Mucosa of descending colon (tissue), 3 donors: Measurements from ENCODE around the gene SUN1. TPM values are rescaled to one million over a fixed set of nuclear protein-coding genes. Genes with fewer than 3 reads are reported as not detected.

Experiments used
- ATAC-seq: fragments of 200-7000 bp; cut with Tn5 transposase; one replicate; pipeline ENCODE4 v1.9.1; 2020; ENCODE audit warnings: mild to moderate bottlenecking, moderate library complexity
- DNase-seq, 3 donors: peaks; one replicate each; pipeline ENCODE4 v3.0.0-alpha.2; 2020
- H3K36me3 ChIP-seq: fragments of 200-600 bp; one replicate; pipeline ENCODE4 v1.8.0; 2021; ENCODE audit warnings: low read depth, mild to moderate bottlenecking
- H3K4me1 ChIP-seq: fragments of 200-600 bp; one replicate; pipeline ENCODE4 v1.8.0; 2021; ENCODE audit warnings: low read depth, mild to moderate bottlenecking
- H3K4me3 ChIP-seq: fragments of 200-600 bp; one replicate; pipeline ENCODE4 v1.8.0; 2021; ENCODE audit warnings: mild to moderate bottlenecking
- H3K9me3 ChIP-seq: fragments of 200-600 bp; one replicate; pipeline ENCODE4 v1.8.0; 2021; ENCODE audit warnings: mild to moderate bottlenecking
- intact Hi-C, 2 donors: fragments of 100-400 bp; cut with DNase I in 1 of 2; cut with micrococcal nuclease in 1 of 2; formaldehyde crosslinking; loops; one replicate each; pipeline versions ENCODE4 v1.11.0 to v1.11.1; 2022; cut with DNase I, micrococcal nuclease
- total RNA-seq, 3 donors: library from RNA; stranded (reverse); fragmentation: NEBNext Ultra II Directional in 2 of 3; extraction: Animal tissue kit (Norgen Biotek cat#: 25700) in 2 of 3; gene quantifications; one replicate each; pipeline versions ENCODE4 v1.2.1 to v1.2.4, GENCODE V29; 2021 to 2023
- TF ChIP-seq, protein P1 (sequence below): fragments of 200-600 bp; IDR thresholded peaks from one replicate; pipeline ENCODE4 v1.8.0; 2022; ENCODE audit warnings: antibody characterized with exemption, mild to moderate bottlenecking
- donor health status: DM: no; HTN: no; CAD: no; lungs with moderate emphysema.
- donor health status: DM: no; HTN: no; CAD: no.
- donor health status: DM: no; HTN: yes; CAD: no.

Gene SUN1
- total RNA-seq, 3 donors from 2014 or later = 151 to 179 (median 164) TPM

DNA sequence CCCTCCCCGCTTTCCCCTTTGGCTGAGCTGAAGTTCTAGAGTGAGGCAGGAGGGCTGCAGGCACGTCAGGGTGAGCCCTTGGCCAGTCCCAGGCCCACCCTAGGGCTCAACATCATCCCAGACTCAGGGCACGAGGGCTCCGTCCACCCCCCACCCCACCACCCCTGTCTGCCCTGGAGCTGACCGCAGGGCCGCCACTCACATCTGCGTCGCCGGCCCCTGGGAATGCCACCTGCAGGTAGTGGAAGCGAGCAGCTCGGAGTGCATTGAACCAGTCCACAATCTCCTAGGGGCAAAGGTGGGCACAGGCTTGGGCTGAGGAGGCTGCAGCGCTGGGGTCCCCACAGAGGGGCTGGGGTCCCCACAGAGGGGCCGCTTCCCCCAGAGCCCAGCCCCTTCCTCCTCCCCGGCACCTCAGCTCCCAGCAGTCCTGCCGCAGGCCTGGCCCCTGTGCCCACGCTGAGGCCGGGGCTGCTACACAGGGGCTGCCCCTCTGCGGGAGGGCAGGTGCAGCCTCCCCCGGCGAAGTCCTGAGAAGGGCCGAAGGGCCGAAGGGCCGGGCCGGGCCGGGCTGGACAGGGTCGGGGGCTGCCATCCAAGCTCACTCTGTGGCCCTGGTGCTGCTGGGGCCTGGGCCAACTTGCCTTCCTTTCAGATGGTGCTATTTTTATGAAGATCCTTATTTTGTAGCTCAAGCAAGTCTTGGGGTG, 68.2 kb downstream of the SUN1 start:
- Histone ChIP-seq H3K9me3 (no peaks in the 10 kb centered on the region), H3K4me1 (peaks cover 6% of the 10 kb centered on the region), H3K36me3 (peaks cover 14% of the 10 kb centered on the region), H3K4me3 (no peak overlapping the region)
- TF ChIP-seq, protein P1, sequence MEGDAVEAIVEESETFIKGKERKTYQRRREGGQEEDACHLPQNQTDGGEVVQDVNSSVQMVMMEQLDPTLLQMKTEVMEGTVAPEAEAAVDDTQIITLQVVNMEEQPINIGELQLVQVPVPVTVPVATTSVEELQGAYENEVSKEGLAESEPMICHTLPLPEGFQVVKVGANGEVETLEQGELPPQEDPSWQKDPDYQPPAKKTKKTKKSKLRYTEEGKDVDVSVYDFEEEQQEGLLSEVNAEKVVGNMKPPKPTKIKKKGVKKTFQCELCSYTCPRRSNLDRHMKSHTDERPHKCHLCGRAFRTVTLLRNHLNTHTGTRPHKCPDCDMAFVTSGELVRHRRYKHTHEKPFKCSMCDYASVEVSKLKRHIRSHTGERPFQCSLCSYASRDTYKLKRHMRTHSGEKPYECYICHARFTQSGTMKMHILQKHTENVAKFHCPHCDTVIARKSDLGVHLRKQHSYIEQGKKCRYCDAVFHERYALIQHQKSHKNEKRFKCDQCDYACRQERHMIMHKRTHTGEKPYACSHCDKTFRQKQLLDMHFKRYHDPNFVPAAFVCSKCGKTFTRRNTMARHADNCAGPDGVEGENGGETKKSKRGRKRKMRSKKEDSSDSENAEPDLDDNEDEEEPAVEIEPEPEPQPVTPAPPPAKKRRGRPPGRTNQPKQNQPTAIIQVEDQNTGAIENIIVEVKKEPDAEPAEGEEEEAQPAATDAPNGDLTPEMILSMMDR = no peak
- DNase-seq (no peak), ATAC-seq (no peak)
- intact Hi-C loops = no loop called here

DNA sequence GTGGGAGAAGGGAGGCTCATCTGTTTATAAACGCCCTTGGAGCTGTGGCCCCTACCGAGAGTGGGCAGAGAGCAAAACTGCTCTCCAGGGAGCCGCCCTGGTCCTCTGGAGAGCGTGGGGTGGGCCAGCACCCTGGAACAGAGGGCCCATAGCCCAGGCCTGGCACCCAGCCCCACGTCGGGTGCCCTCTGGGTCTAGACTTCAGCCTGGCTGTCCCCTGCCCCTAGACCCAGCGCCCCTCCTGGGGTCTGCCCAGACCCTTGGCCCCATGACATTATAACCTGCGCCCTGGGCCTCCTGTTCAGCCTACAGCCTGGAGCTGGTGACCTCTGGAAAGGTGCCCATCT, 68.7 kb downstream of the SUN1 start:
- no peak overlapping the region for H3K4me3 ChIP-seq
- H3K9me3 ChIP-seq = no peaks in the 10 kb centered on the region
- TF ChIP-seq, protein P1 = no peak
- peak; percentile 5 for ATAC-seq
- DNase-seq = no peak
- peaks cover 9% of the 10 kb centered on the region for H3K36me3 ChIP-seq
- intact Hi-C loops = no loop called here
- H3K4me1 ChIP-seq = peaks cover 6% of the 10 kb centered on the region

DNA sequence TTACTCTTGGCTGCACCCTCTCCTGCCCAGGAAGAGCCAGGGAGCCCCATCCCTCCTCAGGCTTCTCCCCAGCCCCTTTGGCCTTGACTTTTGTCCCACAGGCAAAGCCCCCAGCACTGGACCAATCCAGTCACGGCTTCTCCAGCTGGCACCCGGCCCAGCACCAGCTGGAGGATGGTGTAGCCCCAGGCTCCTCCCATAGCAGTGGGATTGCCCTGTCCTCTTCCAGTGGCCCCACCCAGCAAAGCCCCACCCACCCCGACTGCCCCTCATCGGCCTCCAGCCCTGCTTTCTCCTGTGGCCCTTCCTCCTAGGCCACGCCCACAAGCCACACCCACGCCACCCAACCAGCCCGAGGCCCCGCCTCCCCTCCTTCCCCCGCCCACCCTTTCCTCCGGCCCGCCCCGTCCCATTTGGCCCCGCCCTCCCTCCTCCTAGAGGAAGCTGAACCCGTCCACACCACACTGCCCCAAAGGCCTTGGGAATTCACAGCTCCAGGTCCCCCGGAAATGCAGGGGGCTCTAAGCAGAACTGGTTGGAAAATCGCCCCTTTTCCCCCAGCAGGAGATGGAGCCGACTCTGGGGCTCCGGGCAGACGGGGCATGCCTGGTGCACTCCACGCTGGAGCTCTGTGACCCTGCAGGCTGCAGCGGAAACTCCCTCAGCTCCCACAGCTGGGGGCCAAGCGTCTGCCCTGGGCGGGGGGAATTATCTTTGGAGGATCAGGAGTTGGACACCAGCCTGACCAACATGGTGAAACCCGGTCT, 69.3 kb downstream of the SUN1 start:
- Histone ChIP-seq H3K36me3 (peaks cover 5% of the 10 kb centered on the region), H3K4me1 (peaks cover 6% of the 10 kb centered on the region), H3K9me3 (no peaks in the 10 kb centered on the region), H3K4me3 (no peak overlapping the region)
- DNase-seq = peak; percentile 95 to 98 (median 96)
- ATAC-seq = peak; percentile 88
- TF ChIP-seq, protein P1 = no peak
- intact Hi-C loops = no loop called here

DNA sequence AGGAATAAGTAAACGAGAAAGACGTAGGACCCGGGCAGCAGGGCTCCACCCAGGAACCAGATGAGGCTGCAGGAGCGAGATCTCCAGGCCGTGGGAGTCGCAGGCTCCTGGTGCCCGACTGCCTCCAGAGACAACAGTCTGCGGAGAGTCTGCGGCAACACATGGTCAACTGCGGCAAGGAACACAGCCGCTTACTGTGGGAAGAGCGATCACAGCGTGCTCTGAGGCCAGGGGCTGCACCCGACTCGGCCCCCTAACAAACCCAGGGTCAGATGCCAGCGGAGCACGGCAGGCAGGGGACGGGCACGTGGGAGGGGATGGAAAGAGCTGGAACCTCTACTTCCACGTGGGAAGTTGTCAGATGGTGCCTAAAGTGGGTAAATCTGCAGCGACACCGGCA, 70.7 kb downstream of the SUN1 start:
- DNase-seq (no peak), ATAC-seq (no peak)
- TF ChIP-seq, protein P1 = no peak
- H3K4me1 ChIP-seq = peaks cover 6% of the 10 kb centered on the region
- intact Hi-C loops = no loop called here
- H3K4me3 ChIP-seq = no peak overlapping the region
- no peaks in the 10 kb centered on the region for H3K36me3 ChIP-seq
- H3K9me3 ChIP-seq = no peaks in the 10 kb centered on the region

DNA sequence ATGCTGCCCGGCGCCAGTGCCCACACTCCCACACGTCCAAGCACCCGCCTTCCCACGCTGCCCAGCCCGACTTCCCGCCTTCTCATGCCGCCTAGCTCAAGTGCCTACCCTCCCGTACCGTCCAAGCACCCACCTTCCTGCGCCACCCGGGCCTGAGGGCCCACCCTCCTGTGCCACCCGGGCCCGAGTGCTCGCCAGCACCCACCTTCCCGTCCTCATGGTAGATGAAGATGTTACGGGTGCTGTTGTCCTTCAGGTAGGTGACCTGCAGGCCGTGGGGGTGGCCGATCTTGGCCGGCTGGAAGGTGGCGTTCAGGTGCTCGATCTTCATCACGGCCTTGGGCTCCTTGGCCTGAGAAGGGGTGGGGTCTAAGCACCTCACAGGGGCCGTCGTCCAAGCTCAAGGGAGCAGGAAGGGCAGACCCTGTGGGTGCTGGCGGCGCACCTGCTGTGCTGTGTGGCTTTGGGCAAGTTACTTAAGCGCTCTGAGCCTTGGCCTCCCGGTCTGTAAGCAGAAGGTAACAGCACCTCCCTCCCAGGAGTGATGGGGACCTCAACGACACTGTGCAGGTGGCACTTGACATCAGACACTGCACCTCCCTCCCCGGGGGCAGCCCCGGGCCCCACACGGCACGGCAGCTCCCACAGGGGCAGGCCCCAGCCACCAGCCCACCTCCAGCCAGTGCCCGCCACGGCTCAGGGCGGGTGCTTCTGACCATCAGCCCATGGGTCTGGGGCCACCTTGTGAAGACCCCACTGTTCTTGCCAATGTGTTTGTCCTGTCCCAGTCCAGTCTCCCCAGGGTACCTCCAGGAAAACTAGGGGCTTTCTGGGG, 71.9 kb downstream of the SUN1 start:
- Histone ChIP-seq H3K9me3 (no peaks in the 10 kb centered on the region), H3K36me3 (no peaks in the 10 kb centered on the region), H3K4me1 (peaks cover 6% of the 10 kb centered on the region), H3K4me3 (no peak overlapping the region)
- TF ChIP-seq, protein P1 = no peak
- ATAC-seq (no peak), DNase-seq (no peak)
- intact Hi-C loops = no loop called here
